IMR-90 (cell line): ENCODE data around the gene ZDBF2.

Experiments
- BHLHE40 ChIP-seq: fragments of 150-350 bp; IDR thresholded peaks from 2 replicates; pipeline ENCODE4 v1.6.1; 2016; ENCODE audit warnings: mild to moderate bottlenecking, low read depth, low read length
- CEBPB ChIP-seq: IDR thresholded peaks from 2 replicates; pipeline ENCODE4 v1.6.1; 2012; ENCODE audit warnings: low read depth, low read length, improper control_type of control experiment
- CTCF ChIP-seq: conservative IDR thresholded peaks from 2 replicates; pipeline ENCODE4 v1.5.1; 2012; ENCODE audit warnings: mild to moderate bottlenecking, low read depth, low read length, improper control_type of control experiment
- FOS ChIP-seq: fragments of 150-350 bp; IDR thresholded peaks from 2 replicates; pipeline ENCODE4 v1.6.1; 2016; ENCODE audit warnings: low read depth, low read length
- MAFK ChIP-seq: IDR thresholded peaks from 2 replicates; pipeline ENCODE4 v1.6.1; 2012; ENCODE audit warnings: low read depth, low read length, improper control_type of control experiment
- POLR2A ChIP-seq: IDR thresholded peaks from 2 replicates; pipeline ENCODE4 v1.6.1; 2012; ENCODE audit warnings: mild to moderate bottlenecking, low read depth, low read length
- SMC3 ChIP-seq: fragments of 150-350 bp; IDR thresholded peaks from 2 replicates; pipeline ENCODE4 v1.6.1; 2016; ENCODE audit warnings: low read depth, mild to moderate bottlenecking, antibody characterized with exemption, low read length, moderate library complexity
- USF2 ChIP-seq: fragments of 150-350 bp; IDR thresholded peaks from 2 replicates; pipeline ENCODE4 v1.6.1; 2017; ENCODE audit warnings: mild to moderate bottlenecking, antibody characterized with exemption, low read length, low read depth

GRCh38 chr2:206245265-206245672, 29.2 kb upstream of the ZDBF2 start:
- no peak for TF ChIP-seq CTCF
- TF ChIP-seq FOS, result no peak
- TF ChIP-seq POLR2A, result no peak
- no peak for TF ChIP-seq USF2
- TF ChIP-seq MAFK, result no peak
- no peak for TF ChIP-seq CEBPB
- no peak for TF ChIP-seq BHLHE40
- TF ChIP-seq SMC3, result no peak
